GM18511 (cell line): ENCODE data around the gene CXCL12.

ENCODE experiments used
- ATAC-seq: cut with Tn5 transposase; IDR thresholded peaks from one replicate; pipeline ENCODE4 v1.9.1; 2021; ENCODE audit warnings: mild to moderate bottlenecking, moderate library complexity; ENCODE audit not compliant: unreplicated experiment

The CXCL12 gene

DNA sequence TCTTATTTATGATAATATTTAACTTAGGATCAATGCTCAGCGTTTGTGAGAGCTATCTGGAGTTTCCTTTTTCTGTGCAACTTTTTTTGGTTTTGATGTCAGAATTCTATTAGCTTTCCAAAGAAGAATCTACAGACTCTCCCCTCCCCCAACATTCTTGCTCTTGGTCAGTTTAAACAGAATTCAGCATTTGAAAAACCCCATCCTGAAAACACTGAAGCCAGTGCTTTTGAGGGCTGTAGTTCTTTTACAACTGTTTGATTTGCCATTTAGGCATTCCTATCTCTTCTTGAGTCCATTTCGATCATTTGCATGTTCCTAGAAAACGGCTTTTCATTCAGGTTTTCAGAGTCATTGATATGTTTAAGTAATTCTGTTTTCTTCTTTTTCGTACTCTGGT lies 15.6 kb upstream of the CXCL12 start:
- ATAC-seq: no peak

DNA sequence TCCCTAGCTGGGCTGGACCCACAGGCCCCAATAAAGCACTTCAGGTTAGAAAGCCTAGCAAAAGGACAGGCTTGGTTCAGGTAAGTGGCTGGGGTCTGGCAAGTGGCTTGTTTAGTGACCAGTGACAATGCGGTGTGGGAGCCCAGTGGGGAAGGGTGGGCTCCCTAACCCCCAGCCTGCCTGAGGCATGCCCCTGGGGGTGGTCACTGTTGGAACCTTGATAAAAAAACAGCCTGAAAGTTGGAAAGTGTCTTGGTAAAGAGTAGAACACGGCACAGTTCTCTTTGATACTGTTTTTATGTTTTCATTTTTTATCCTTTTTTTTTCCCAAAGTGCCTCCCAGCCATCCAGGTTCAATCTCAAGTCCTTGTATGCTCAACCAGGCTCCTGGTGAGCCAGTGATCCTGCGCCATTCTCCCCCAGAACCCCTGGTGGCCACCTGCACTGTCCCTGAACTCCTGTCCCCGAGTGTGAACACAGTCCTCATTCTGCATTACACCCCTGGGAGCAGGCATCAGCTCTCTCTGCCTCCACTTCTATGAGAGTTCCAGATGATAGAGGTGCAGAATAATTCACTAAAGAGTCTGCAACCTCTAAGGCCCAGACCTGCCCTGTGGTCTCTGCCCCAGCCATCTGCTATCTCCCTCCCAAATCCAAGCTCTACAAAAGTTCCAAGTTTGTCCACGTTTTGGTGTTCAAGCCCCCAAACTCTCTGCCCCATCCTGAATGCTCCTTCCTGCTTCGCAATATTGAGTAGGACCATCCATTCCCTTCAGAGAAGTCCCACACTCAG lies 15.0 kb upstream of the CXCL12 start:
- ATAC-seq: no peak

- no peak for ATAC-seq
Measured at GRCh38 chr10:44398747-44399658, 14.1 kb upstream of the CXCL12 start.

GRCh38 chr10:44398271-44398670 lies 13.4 kb upstream of the CXCL12 start:
- no peak for ATAC-seq

- no peak for ATAC-seq
Measured at GRCh38 chr10:44397476-44398225, 12.8 kb upstream of the CXCL12 start.

DNA sequence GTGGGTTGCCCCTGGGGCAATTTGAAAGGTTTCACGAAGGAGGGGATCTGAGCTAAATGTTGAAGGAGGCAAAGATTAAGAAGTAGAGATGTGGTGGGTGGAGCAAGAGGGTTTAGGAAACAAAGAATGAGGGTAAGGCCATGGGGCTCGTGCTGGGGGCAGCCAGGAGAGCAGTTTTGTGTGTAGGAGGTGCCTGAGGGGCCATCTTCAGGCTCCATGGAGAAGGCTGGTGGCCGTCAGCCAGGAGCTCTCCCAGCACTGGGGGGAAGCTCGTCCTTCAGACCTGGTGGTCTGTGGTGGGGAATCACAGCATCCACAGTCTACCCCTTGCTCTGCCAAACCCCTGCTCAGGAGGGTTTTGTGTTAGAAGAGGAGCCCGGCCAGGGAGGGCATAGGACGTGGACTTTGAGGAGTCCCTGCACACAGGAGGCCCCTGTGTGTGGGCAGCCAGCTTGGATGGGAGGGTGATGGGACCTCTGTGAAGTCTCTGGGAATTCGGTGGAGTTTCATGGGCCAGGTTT lies 11.8 kb upstream of the CXCL12 start:
- ATAC-seq: no peak

DNA sequence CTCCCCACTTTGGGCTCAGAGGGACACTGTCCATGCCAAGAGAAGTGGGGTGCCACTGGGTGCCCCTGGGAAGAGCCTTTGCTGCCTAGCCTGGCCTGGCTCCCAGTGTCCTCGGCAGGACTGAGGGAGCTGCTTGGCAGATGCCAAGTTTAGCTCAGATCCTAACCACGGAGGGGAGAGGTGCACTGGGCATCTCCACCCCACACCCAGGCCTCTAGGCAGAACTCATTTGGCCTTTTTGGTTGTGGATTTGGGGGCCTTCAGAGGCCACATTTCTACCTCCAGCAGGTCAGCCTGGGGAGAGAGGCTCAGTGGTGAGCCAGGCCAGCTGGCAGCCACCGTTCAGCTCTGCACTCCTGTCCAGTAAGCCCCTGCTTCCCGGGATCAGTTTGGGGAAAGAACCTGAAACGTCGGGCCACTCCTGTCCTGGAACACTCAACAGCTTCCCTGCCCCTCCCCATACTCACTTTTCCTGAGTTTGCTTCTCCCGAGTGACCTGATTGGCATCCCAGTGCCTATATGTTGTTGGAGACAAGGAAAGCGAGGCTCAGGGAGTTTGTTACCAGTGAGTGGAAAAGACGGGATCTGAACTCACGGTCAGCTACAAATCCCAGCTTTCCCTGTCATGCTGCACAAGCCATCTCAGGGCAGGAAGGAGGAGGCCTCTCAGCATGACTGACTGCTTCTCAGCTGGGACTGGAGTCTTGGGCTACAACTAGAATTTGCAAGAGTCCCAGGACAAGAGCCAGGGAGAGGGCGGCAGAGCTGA lies 11.2 kb upstream of the CXCL12 start:
- ATAC-seq: no peak

DNA sequence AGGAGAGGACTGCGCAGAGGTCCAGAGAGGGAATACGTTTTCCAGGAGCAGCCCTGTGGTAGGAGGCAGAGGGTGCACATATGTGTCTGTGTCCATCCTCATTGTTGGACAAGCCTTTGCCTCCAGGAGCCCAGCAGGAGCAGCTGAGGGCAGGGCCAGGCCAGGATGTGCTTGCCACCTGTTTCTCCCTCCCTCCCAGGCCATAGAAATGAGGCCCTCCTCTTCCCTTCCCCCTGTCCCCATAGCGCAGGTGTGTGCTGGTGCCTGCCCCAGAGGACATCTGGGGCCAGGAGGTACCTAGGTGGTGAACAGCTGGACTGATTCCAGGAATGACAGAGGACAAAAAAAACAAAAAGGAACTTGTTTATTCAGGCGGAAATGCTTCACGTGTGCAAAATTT lies 10.5 kb upstream of the CXCL12 start:
- no peak for ATAC-seq

DNA sequence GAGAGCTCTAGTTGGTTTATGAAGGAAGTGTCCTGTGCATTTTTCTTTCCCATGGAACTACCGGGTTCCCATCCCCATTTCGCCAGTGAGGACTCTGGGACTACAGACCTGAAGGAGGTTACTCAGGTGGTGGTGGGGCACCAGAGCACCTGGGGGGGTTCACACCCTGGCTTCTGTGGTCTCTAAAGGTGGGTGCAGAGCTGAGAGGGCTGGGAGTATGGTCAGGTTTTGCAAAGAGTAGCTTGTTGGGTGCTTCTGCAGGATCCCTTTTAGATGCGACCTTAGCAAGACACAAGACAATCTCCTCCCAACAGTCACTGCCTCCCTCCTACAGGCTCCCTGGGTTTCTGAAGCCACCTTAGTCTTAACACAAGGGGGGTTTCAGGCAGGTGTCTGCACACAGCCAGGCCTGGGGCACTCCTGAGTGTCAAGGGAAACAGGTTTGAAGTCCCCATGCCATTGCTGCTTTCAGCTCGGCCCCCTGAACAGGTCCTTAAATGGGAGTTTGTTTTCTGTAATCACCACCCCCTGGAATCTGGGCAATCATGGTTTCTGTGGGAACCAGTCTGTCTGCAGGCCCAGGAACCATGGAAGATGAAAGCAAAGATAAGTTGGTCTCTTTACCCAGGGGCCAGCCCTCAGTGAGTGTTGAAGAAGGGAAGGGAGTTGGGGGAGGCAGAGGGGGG lies 9.9 kb upstream of the CXCL12 start:
- ATAC-seq: no peak

- no peak for ATAC-seq
Measured at GRCh38 chr10:44393834-44394547, 9.1 kb upstream of the CXCL12 start.

DNA sequence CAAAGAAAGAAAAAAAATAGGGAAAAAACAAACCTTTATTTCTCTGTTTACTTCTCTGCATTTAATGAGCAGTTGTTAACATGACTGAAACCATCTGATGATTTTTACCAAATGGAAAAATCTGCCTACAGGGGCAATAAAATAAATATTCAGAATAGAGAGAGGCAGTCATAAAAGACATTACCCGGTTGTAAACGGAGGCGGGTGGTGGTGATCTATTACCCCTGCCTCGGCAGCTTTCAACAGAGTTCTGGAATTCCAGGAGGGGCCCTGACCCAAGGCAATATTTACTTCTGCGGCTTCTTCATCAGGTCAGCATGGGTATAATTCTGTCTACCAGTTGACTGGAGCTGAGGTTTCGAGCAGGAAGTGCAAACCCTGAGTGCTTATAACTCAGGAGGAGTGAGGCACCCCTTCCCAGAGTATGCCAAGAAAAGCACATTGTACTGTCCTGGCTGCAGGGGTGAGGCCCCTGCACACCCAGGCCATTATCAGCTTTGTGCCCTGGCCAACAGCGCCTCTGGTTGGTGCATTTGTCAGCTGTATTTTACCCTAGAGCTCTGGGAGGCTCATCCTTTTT lies 8.2 kb upstream of the CXCL12 start:
- ATAC-seq: no peak

- no peak for ATAC-seq
Measured at GRCh38 chr10:44392420-44392819, 7.5 kb upstream of the CXCL12 start.

DNA sequence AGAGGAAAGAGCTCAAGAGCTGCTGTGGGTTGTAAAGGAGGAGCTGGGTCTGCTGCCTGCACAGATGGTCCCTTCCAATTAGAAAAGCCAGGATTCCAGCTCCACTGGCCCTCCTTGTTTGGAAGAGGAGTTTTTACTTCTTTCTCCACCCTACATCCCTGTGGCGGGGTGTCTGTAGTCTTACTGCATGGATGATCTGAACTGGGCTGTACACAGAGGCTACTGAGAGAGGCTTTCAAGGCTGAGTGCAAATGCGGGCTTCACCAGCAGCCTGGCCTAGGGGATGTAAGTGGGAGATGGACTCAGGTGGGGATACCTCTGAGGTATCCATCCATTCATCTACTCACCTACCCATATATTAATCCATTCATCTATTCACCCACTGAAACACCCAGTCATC lies 7.1 kb upstream of the CXCL12 start:
- no peak for ATAC-seq

DNA sequence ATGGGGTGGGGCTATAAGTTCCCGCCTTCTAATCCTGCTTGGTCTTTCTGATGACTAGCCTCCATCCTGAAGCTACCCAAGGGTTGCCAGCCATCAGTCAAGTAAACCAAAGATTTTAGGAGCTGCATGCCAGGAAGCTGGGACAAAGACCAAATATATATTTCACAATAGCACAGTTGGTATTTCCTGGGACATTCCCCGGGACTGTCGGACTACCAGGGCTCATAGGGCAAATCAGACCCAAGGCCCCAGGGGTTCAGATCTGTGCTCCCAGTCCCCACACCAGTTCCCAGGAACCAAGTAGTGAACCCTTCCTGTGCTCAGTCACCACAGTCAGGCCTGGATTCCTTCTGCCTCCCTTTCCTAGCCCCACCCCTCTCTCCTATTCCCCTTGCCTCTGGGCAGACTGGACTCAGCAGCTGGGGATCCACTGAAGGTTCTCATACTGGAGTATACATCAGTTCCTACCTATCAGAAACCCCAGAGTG lies 5.7 kb upstream of the CXCL12 start:
- ATAC-seq: no peak

DNA sequence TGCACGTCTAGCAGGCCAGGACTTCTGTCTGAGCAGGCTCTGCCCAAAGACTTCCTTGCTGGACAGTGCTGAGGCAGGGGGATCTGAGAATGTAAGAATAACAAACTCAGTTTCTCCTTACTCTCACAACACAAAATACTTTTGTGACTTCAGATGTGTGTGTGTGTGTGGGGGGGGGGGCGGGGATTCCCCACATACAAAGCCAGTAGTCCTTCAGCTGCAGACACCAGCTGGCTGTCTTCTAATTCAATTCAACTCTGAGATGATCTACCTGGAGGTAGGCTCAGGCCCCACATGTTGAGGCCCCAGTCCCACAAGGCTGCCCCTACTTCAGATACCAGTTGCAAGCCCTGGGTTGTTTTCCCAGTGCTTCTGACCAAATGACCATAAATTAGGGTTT lies 4.7 kb upstream of the CXCL12 start:
- no peak for ATAC-seq

GRCh38 chr10:44389150-44389549 lies 4.3 kb upstream of the CXCL12 start:
- no peak for ATAC-seq

DNA sequence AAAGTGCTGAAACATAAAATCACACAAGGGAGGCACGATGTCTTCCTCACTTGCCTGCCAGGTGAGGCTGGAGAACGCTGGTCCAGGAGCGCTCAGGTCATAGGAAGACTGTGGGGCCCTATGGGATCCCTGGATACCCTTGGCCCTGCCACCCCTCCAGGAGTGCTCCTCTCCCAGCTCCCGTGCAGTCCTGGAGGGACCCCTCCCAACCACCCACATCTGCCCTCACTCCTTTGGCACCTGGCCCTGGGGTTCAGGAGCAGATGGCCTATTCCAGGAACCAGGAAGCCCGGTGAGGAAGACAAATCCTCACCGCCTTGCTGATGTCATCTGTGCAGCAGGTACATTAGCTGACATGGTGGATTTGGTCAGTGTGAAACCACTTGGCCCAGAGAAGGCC lies 3.7 kb upstream of the CXCL12 start:
- no peak for ATAC-seq

- ATAC-seq: no peak
Measured at GRCh38 chr10:44387853-44388251, 3.0 kb upstream of the CXCL12 start.
